ENCODE measurements around the gene XAB2.

XAB2 gene

GRCh38 chr19:7632340-7633203 is 3.2 kb upstream of the XAB2 start:
- no peak for DNase-seq (ENCODE audit: low spot score)

GRCh38 chr19:7631577-7631976 is 2.2 kb upstream of the XAB2 start:
- DNase-seq (ENCODE audit: low spot score): no peak

- DNase-seq (ENCODE audit: low spot score): no peak
Observed at GRCh38 chr19:7628589-7629311, 595 bp downstream of the XAB2 start.

- no peak for DNase-seq (ENCODE audit: low spot score)
Observed at GRCh38 chr19:7627166-7627565, 2.2 kb downstream of the XAB2 start.

- no peak for DNase-seq (ENCODE audit: low spot score)
Observed at GRCh38 chr19:7625763-7626372, 3.5 kb downstream of the XAB2 start.

GRCh38 chr19:7624810-7625209 is 4.5 kb downstream of the XAB2 start:
- DNase-seq (ENCODE audit: low spot score): no peak

- no peak for DNase-seq (ENCODE audit: low spot score)
Observed at GRCh38 chr19:7623725-7624603, 5.4 kb downstream of the XAB2 start.

GRCh38 chr19:7622933-7623685 is 6.2 kb downstream of the XAB2 start:
- DNase-seq (ENCODE audit: low spot score): no peak

GRCh38 chr19:7620442-7621412 is 8.6 kb downstream of the XAB2 start:
- no peak for DNase-seq (ENCODE audit: low spot score)

- DNase-seq (ENCODE audit: low spot score): no peak
Observed at GRCh38 chr19:7619671-7620441, 9.5 kb downstream of the XAB2 start.

- DNase-seq (ENCODE audit: low spot score): no peak
Observed at GRCh38 chr19:7618771-7619510, 10.4 kb downstream of the XAB2 start.

GRCh38 chr19:7618348-7618747 is 11.0 kb downstream of the XAB2 start:
- DNase-seq (ENCODE audit: low spot score): no peak

- DNase-seq (ENCODE audit: low spot score): no peak
Observed at GRCh38 chr19:7617735-7618134, 11.6 kb downstream of the XAB2 start.

- no peak for DNase-seq (ENCODE audit: low spot score)
Observed at GRCh38 chr19:7617172-7617571, 12.2 kb downstream of the XAB2 start.

- DNase-seq (ENCODE audit: low spot score): no peak
Observed at GRCh38 chr19:7614859-7615741, 14.2 kb downstream of the XAB2 start.

GRCh38 chr19:7612282-7613274 is 16.8 kb downstream of the XAB2 start:
- DNase-seq (ENCODE audit: low spot score): no peak

Data from activated CD4-positive, alpha-beta T cell treated with anti-CD3 and anti-CD28 coated beads, Interleukin-2, Interleukin-4, amounts not matched to agents 100 ng/mL and 50 ng/mL, durations not matched to agents 16 hours and 8 hours (primary cell).